ENCODE data around the gene LRP1.

LRP1 gene

DNA sequence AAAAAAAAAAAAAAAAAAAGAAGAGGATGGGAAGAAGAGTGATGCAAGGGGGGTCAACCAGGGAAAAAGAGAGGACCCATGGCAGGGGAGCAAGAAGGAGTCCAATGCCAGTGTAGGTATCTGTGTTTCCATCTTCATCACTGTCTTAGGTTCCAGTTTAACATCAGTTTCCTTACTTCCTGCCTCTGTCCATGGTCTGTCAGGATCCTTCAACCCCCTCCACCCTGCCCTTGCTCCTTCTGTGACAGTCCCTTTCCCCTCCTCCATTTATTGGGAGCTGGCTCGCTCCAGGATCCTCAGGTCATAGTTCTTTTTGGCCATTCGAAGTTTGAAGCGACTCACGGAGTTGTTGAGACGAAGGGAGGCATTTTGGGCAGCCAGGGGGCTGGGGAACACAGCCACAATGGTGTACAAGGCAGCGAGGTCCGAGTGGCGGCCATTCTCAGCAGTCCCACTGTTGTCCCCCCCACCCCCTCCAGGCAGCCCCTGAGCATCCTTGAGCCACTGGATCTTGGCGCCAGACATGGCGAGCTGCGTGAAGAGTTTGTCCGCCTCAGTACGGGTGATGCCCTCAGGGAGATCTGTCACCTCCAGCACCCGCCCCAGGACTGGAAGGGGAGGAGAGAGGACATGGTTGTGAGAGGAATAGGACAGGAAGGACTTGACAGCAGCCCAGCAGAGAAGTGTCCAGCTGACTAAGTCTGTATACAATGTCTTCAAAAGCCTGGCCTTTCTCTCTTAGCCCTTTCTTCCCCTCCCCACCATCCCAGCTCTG, 126.4 kb downstream of the LRP1 start:
- no peak for DNase-seq (ENCODE audit: low read depth in 2 of 2)

GRCh38 chr12:57255916-57256315, 127.6 kb downstream of the LRP1 start:
- DNase-seq (ENCODE audit: low read depth in 2 of 2) = no peak

DNA sequence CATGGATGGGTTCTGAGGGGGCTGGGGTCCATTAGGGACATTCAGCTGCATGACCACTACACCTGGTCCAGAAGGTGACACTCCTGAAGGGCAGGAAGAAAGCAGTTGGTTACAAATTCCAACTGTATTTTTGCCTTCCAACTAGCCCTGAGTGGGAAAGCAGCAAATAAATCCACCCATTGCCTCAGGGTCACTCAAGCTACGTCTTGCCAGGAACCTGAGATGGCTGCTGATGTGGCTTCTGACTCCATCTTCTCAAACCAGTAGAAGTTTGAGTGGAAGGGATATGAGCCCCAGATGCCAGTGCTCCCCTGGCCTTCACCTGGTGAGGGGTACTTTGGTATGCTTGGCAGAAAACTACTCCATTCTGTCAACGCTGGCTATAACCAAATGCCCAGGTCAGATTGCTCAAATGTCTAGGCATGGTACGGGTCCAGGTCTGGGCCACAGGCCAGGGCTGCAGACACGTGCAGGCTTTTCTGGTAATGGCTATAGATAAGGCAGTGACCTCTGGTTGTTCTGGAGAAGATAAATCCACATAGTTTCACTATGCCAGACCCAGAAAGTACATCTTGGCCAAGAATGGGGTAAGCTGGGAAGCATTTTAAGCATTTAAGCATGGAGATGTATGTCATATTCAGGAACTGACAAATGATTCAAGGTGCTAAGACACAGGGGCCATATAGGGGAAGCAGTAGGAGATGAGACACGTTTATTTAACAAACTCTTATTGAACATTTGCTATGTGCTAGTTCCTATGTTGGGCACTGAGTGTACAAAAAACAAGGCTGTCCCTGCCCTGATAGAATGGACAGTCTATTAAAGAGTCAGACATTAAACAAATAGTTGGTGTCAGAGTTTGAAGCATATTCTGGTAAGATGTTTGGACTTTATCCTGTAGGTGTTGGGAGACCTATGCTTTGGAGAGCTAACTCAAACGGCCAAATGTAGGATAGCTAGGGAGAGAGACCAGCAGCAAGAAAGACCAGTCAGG, 131.0 kb downstream of the LRP1 start:
- DNase-seq (ENCODE audit: low read depth in 2 of 2) = no peak

- no peak for DNase-seq (ENCODE audit: low read depth in 2 of 2)
Observed at GRCh38 chr12:57260366-57260765, 132.1 kb downstream of the LRP1 start.

DNA sequence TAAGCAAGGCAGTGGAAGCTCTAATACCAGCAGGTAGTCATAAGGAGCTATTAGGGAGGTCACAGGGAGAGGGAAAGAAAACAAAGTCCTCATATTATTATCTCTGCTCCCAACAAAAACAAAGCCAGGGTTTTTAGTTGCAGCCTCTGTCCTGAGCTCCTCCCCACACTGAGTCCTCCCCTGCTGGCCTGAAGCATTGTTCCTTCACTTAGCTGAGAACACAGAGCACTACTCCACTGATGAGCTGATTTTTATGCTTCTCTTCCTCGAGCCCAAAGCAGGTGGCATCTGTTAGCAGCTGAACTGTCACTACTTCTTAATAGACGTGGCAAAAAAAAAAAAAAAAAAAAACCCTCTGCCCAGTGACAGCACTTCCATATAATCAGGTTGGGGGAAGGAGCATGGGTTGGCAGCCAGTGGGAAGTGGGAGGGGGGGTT, 133.2 kb downstream of the LRP1 start:
- no peak for DNase-seq (ENCODE audit: low read depth in 2 of 2)

DNA sequence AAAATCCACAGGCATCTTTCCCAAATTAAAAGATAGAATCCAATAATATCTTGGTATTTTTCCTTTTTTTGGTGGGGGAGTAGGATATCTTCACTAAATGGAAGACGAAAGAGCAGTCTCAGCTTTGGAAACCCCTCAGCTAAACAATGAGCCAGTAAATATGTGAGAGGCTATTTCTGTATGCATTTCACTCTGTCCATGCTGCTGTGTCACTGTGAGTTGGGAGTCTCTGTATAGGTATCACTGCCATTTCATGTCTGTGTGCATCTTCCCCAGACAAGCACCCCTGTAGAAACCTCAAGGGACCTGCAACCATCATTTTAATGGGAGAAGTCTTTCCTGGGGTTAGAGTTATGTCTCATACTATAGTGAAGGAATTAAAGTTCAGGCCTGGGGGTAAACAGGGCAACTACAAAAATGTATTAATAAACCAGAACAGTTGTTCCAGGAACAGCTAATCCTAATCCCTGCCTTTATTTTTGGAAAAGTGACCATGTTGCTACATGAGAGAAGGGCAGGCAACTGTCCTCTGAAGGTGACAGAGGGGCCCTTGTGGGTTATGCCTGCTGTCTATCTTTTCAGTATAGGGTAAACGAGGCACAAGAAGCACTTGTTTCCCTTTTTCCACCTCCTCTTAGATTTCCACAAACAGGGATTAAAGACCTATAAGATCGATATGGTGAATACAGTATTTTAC, 134.0 kb downstream of the LRP1 start:
- DNase-seq (ENCODE audit: low read depth in 2 of 2) = no peak
